Stimulated activated naive B cell treated with anti-CD40 and anti-IgM and Interleukin-4, amounts not matched to agents 10 μg/mL and 1 μg/mL and 100 μg/mL, for 72 hours (primary cell): ENCODE results near the gene TKT.

Source experiments
- ATAC-seq, 2 donors: fragments of 150-1000 bp; cut with Tn5 transposase; replicated peaks; 2 replicates each; pipeline ENCODE4 v1.10.0; 2021; ENCODE audit warnings: moderate library complexity in 1 of 2
- DNase-seq: peaks from one replicate; pipeline ENCODE4 v3.0.0; 2021
- H3K27ac Mint-ChIP-seq: one replicate; pipeline ENCODE4 v1.8.0; 2022; ENCODE audit warnings: mild to moderate bottlenecking, mixed read lengths
- H3K27me3 Mint-ChIP-seq, 2 donors: one replicate each; pipeline ENCODE4 v1.8.0; 2022; ENCODE audit warnings: mixed read lengths in 2 of 2
- H3K36me3 Mint-ChIP-seq, 2 donors: one replicate each; pipeline ENCODE4 v1.8.0; 2022; ENCODE audit warnings: mixed read lengths in 2 of 2, mild to moderate bottlenecking in 1 of 2
- H3K4me1 Mint-ChIP-seq, 2 donors: one replicate each; pipeline ENCODE4 v1.8.0; 2022; ENCODE audit warnings: mixed read lengths in 2 of 2, mild to moderate bottlenecking in 1 of 2
- H3K4me3 Mint-ChIP-seq, 2 donors: one replicate each; pipeline ENCODE4 v1.8.0; 2022; ENCODE audit warnings: mild to moderate bottlenecking in 2 of 2, mixed read lengths in 2 of 2, moderate library complexity in 1 of 2
- H3K9me3 Mint-ChIP-seq, 2 donors: one replicate each; pipeline ENCODE4 v1.8.0; 2022; ENCODE audit warnings: mixed read lengths in 2 of 2, mild to moderate bottlenecking in 1 of 2

TKT gene

DNA sequence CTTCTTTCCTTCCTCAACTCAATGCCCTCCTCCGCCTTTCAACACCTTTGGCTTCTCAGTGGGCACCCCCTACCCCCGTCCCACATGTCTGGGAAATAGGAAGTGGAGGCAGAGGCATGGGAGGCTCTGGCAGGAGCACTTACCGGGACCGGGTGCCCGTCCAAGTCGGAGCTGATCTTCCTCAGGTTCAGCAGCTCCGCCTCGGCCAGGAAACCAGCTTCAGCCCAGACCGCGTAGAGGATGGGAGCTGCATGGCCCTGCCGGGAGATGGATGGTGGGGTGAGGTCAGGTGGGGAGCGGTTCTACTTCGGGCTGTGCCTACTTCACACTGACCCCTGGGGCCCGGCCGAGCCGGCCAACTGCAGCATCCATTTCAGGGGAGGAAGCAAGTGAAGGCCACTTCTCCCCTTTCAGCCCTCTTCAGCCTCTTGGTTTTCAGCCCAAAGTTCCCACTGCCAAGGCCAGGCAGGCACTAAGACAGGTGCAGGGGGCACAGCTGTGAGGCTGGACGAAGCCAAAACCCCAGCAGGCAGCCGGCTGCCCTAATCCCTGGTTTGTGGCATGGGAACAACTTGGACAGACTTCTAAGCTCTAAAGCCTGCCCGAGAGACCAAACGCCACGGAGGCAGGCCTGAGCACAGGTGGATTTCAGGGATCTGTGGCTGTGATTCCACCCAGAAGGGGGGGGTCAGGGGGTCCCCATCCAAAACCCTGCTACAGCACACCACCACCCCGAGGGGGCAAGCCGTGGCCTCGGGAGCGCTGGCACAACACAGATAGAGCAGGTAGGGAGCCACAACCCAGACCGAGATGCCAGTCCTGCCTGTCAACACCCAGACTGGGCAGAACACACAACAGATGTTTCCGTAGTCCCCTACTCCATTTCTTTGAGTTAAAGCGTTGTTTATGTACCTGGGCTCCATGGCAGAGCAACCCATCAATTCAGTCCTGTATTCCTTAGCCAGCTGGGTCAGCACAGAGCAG lies 14.5 kb downstream of the TKT start:
- Mint-ChIP-seq H3K4me1 (peaks cover 11 to 29% of the 10 kb centered on the region in 2 donors), H3K9me3 (no peaks in the 10 kb centered on the region), H3K4me3 (no peak overlapping the region), H3K27me3 (no peaks in the 10 kb centered on the region), H3K36me3 (peaks cover 37 to 57% of the 10 kb centered on the region in 2 donors), H3K27ac (no peak overlapping the region)
- DNase-seq (no peak), ATAC-seq (no peak)

DNA sequence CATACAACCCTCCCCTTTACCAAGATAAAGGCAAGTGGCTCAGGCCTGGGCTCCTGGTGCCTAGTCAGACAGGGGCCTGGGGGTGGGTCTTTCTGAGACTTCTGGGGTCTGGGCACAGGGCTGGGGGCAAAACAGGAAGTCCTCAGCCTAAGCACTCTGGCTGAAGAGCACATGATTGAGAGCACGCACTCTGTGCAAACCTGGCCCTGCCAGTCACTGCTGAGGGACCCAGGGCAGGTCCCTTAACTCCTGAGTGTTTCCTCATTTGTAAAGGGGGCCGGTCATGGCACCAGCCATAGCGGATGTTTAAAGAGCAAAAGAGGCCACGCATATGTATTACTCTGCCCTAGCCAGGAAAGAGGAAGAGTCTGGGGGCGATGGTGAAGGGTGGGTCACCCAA lies 16.0 kb downstream of the TKT start:
- Mint-ChIP-seq H3K27me3 (no peaks in the 10 kb centered on the region), H3K36me3 (peaks cover 35 to 50% of the 10 kb centered on the region in 2 donors), H3K4me1 (peaks cover 9 to 25% of the 10 kb centered on the region in 2 donors), H3K9me3 (no peaks in the 10 kb centered on the region), H3K4me3 (no peak overlapping the region), H3K27ac (peak overlapping the region; percentile 51)
- DNase-seq (no peak), ATAC-seq (no peak)

DNA sequence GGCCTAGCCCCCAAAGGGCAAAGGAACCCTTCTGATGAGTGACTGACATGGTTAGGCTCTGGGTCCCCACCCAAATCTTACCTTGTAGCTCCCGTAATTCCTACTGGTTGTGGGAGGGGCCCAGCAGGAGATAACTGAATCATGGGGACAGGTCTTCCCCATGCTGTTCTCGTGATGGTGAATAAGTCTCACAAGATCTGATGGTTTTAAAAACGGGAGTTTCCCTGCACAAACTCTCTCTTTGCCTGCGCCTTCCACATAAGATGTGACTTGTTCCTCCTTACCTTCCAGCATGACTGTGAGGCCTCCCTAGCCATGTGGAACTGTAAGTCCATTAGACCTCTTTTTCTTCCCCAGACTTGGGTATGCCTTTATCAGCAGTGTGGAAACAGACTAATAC lies 16.9 kb downstream of the TKT start:
- Mint-ChIP-seq H3K4me1 (peaks cover 9 to 20% of the 10 kb centered on the region in 2 donors), H3K27me3 (no peaks in the 10 kb centered on the region), H3K9me3 (no peaks in the 10 kb centered on the region), H3K36me3 (peaks cover 40 to 54% of the 10 kb centered on the region in 2 donors), H3K27ac (peak overlapping the region; percentile 25), H3K4me3 (no peak overlapping the region)
- ATAC-seq = no peak
- DNase-seq = no peak

DNA sequence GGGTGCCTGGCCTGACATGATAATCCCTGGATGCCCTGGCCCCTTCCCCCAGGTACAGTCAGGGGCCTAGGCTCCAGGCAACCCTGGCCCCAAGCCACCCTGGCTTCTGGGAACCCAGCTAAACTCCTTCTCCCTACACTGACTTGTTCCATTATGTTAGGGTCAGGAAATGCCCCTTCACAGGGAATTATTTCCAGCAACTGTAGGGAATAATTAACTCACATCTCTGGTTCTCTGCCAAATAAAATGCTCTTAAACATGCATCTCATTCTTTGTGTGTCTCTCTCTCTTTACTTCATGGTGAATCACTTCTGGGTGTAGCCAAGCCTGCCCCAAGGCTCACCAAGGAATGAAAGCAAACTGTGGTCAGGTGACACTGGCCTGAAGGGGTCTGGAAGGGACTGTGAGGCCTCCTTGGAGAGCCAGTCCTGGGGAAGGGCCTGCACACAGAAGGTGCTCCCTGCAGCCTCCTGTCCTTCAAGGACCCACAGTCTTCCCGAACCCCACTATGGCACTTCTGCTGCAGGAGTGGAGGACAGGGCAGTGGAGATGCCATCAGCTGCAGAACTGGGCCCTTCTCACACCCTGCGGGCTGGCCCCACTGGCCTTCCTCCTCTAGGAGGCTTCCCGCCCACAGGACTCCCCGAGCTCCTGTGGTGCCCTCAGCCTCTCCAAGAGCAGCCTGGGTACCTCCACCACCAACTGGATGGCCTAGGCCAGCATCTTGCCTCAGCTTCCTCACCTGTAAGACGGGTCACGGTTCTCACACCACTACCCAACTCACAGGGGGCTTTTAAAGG lies 17.6 kb downstream of the TKT start:
- no peaks in the 10 kb centered on the region for H3K9me3 Mint-ChIP-seq
- no peaks in the 10 kb centered on the region for H3K27me3 Mint-ChIP-seq
- H3K4me3 Mint-ChIP-seq = no peak overlapping the region
- peaks cover 7 to 14% of the 10 kb centered on the region in 2 donors for H3K4me1 Mint-ChIP-seq
- no peak overlapping the region for H3K27ac Mint-ChIP-seq
- no peak for DNase-seq
- peaks cover 45 to 52% of the 10 kb centered on the region in 2 donors for H3K36me3 Mint-ChIP-seq
- no peak for ATAC-seq

DNA sequence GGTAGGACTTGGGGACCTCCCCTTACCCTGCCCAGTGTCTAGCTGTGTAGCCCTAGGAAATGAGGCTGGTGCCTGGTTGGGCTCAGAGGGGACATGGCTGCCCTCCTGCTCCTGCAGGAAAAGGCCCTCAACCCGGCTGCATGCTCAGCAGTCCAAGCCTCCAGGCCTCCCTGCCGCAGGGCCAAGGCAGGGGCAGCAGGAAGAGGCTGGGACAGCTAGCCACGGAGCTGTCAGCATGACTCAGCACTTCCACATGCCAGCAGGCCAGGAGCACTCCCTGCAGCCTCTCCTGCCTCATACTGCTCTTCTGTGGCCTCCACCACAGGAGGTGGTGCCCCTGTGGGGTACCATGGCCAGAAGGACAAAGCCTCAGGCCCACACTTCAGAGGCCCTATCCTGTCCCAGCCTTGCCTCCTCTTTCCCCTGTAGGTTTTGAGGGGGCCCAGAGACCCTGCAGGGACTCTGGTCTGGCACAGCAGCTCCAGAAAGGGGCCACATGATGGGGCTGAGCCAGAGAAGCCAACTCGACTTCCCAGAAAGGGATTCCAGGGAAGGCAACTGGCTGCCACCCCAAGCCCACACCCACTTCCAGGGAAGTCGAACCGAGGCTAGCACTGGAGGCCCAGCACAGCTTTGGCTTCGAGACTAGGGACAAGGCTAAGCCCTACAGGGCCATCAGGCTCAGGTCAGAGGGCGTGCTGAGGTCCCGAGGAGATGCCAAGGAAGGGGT lies 19.5 kb downstream of the TKT start:
- no peak for DNase-seq
- peaks cover 52 to 62% of the 10 kb centered on the region in 2 donors for H3K36me3 Mint-ChIP-seq
- H3K27ac Mint-ChIP-seq = peak overlapping the region; percentile 65
- no peak for ATAC-seq
- peaks cover 5 to 6% of the 10 kb centered on the region in 2 donors for H3K4me1 Mint-ChIP-seq
- H3K27me3 Mint-ChIP-seq = no peaks in the 10 kb centered on the region
- H3K4me3 Mint-ChIP-seq = no peak overlapping the region
- H3K9me3 Mint-ChIP-seq = no peaks in the 10 kb centered on the region

DNA sequence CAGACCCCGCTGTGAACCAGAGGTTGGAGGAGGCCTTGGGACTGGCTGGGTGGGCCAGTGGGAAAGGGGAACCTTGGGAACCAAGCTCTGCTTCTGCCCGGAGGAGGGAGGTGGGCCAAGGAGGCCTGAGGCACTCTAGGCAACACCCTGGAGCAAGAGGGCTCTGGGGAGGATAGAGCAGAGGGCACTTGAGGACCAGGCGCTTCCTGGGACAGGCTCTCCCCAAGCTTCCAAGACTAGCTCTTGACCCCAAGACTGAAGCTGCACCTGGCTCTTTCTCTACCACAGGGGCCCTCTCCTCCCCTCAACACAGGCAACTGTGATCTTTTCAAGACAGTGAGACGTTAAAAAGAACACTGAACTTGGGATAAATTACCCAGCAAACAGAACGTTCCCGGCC lies 20.3 kb downstream of the TKT start:
- Mint-ChIP-seq H3K36me3 (peaks cover 49 to 64% of the 10 kb centered on the region in 2 donors), H3K4me3 (no peak overlapping the region), H3K4me1 (peaks cover 5 to 6% of the 10 kb centered on the region in 2 donors), H3K27me3 (no peaks in the 10 kb centered on the region), H3K27ac (peak overlapping the region; percentile 44), H3K9me3 (no peaks in the 10 kb centered on the region)
- no peak for ATAC-seq
- DNase-seq = no peak

DNA sequence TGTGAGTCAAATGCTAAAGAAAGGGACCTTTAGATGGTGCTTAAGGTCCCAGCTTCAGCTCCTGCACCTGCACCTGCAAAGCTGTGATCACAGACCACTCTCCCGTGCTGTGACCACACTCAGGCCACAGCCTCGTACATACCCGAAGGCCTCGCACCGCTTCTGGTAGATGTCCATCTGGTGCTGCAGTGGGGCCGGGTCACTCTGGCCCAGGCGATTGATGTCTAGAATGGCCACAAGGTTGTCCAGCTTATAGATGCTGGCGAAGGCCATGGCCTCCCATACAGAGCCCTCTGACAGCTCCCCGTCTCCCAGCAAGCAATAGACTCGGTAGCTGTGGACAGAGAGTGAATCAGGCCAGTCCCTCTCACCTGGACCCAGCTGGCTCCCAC lies 21.0 kb downstream of the TKT start:
- Mint-ChIP-seq H3K36me3 (peaks cover 47 to 67% of the 10 kb centered on the region in 2 donors), H3K27me3 (no peaks in the 10 kb centered on the region), H3K4me1 (peaks cover 5 to 6% of the 10 kb centered on the region in 2 donors), H3K9me3 (no peaks in the 10 kb centered on the region), H3K4me3 (no peak overlapping the region), H3K27ac (no peak overlapping the region)
- ATAC-seq (no peak), DNase-seq (no peak)

DNA sequence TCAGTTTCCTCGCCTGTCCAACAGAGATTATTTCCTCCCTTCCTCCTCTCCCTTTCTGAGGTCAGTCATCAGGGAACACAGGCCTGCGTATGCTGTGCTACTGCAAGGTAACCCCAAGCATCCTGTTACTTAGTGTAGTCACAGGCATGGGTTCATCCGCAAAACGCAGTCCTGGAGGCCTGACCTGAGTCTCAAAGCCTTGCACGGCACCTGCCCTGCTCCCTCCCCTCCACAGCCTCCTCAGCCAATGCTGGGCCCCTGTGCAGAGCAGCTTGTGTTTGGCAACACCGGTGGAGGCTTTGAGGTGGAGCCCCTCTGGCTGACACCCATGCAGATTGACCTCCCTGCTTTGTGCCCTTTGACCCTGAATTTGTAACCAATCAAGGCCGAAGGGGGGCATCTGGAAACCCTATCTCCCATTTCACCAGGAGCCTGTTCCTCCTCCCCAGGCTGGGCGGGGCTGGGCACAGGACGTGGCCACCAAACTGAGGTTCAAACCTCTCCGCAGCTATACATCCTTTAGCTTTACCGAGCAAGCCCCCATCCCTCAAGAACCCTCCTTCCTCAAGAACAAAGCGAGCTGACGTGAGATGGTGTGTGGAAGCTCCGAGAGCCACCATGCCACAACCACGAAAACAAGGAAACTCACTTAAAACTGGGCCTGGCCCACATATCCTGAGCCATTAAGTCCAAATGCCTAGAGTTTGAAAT lies 21.5 kb downstream of the TKT start:
- ATAC-seq = no peak

DNA sequence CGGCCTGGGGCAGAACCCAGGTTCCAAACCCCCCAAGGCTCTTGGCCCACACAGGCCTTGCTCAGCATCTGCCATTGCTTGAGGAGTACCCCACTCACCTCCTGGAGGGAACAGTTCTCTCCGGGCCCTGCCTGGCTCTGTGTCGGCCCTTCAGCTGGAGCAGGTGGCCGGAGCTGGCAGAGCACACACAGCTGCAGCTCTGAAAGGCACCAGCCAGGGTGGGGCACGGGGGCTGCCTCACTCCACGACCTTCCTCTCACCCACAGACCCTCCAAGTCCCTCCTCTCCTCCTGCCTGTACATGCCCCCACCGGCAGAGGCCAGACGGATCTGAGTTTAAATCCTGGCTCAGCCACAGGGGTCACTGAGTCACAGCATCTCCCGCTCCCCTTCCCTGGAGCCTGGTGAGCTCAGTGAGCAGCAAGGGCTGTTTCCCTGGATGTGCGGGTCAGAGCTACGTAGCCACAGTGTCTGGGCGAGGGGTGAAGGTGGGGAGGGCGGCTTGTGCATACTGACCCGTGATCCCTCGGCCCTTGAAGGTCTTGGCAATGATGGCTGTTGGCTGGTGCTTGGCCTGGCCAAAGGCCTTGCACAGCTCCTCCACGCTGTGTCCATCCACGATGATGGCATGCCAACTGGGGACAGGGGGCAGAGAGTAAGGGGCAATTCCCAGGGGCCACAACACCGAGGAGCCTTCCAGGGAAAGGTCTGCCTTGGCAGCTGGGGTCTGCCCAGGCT lies 23.0 kb downstream of the TKT start:
- no peaks in the 10 kb centered on the region for H3K9me3 Mint-ChIP-seq
- DNase-seq (no peak), ATAC-seq (no peak)
- no peak overlapping the region for H3K4me3 Mint-ChIP-seq
- H3K27me3 Mint-ChIP-seq = no peaks in the 10 kb centered on the region
- H3K4me1 Mint-ChIP-seq = peaks cover 3 to 6% of the 10 kb centered on the region in 2 donors
- H3K27ac Mint-ChIP-seq = peak overlapping the region; percentile 76
- peaks cover 47 to 64% of the 10 kb centered on the region in 2 donors for H3K36me3 Mint-ChIP-seq

More for the DNA sequence above, 21.5 kb downstream of the TKT start:
- Mint-ChIP-seq H3K27me3 (no peaks in the 10 kb centered on the region), H3K4me1 (peaks cover 5 to 6% of the 10 kb centered on the region in 2 donors), H3K36me3 (peaks cover 47 to 67% of the 10 kb centered on the region in 2 donors), H3K4me3 (no peak overlapping the region), H3K27ac (no peak overlapping the region), H3K9me3 (no peaks in the 10 kb centered on the region)
- DNase-seq = no peak

DNA sequence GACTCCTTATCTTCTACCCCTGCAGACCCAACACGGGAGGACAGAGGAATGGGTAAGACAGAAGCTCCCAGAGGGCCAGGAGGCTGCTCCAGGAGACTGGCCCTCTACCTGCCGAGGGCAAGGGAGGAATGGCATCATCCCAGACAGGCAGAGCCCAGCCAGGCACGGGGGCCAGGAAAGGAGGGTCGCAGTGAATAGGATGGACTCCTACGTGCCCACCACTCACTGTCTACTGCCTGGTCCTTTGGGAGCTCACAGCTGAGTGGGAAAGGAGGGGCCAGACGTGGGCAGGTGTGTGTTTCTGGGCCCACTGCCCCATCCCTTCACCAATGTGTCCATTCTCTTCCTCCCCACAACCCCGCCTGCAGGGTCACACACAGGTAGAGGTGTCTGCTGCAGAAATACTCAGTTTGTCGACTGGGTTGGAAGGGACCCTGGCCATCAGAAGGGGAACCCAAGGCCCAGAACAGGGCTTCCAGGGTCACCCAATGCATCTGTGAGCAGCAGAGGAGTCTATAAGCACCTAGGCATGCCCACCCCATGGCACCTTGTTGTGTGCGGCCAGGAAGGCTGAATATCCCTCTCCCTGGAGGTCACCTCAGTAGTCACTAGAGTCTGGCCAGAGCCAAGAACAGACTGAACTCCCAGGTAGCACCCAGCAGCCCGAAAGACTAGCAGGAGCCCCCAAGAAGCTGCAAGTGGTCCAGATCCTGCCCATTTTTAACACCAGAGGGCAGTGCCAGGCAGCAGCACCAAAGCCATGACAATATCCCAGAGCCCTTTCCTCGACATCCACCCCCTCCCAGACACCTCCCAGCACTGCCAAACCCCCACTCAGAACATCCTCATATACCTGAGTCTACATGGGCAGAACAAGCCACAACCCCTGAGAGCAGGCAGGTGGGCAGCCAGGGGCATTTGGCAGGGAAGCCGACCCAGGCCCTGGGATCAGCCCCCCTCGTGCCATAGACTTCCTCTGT lies 24.0 kb downstream of the TKT start:
- H3K9me3 Mint-ChIP-seq = no peaks in the 10 kb centered on the region
- H3K4me3 Mint-ChIP-seq = no peak overlapping the region
- H3K27ac Mint-ChIP-seq = peak overlapping the region; percentile 47
- DNase-seq (no peak), ATAC-seq (no peak)
- H3K4me1 Mint-ChIP-seq = peaks cover 3 to 5% of the 10 kb centered on the region in 2 donors
- H3K36me3 Mint-ChIP-seq = peaks cover 56 to 69% of the 10 kb centered on the region in 2 donors
- H3K27me3 Mint-ChIP-seq = no peaks in the 10 kb centered on the region

DNA sequence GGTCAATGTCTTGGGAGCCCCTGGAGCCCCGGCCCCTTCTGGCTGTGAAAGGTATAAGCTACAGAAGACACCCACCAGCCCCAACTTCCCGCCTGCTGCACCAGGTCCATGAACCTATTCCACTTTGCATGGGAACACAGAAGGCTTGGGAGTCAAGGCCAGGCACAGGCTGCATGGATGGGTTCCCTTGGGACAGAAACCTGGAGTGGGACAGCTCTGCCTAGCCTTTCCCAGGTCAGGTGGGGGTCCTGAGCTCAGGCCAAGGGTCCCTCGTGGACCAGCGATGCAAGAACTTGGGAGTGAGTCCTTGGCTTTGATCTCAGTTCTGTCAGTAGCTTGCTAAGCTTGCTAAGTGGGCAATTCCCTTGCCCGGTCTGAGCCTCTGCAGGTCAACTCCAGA lies 25.0 kb downstream of the TKT start:
- Mint-ChIP-seq H3K36me3 (peaks cover 57 to 73% of the 10 kb centered on the region in 2 donors), H3K4me3 (no peak overlapping the region)
- DNase-seq = no peak

DNA sequence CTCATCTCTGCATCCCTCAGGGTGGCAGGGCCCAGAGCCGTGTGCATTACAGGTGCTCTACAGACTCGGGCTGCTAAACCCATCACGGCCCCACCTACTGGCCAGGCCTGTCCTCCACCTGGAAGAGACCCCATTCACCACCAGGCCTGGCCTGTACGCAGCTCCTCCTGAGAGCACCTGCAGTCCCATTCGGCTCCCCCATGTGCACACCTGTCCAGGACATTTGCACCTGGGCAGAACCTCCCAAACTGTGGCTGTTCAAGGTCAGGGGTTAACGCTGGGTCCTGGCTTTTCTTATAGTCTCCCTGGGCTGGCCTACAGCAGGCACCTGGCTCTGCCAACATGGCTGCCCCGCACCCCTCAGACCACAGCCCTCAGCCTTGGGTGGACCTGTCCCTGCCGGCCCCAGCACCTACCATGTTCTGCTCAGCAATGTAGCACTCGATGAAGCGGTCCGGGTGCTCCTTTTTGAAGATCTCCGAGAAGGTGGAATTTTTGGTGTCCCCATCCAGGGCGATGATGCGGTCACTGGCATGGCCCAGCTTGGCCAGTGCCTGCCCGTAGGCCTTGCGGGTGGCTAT lies 25.7 kb downstream of the TKT start:
- Mint-ChIP-seq H3K4me3 (no peak overlapping the region), H3K27ac (no peak overlapping the region), H3K9me3 (no peaks in the 10 kb centered on the region), H3K36me3 (peaks cover 59 to 76% of the 10 kb centered on the region in 2 donors), H3K4me1 (no peaks in the 10 kb centered on the region), H3K27me3 (no peaks in the 10 kb centered on the region)
- ATAC-seq (peak in 1 of 2 donors; percentile 29), DNase-seq (no peak)

More for the DNA sequence above, 25.0 kb downstream of the TKT start:
- no peak for ATAC-seq
- H3K4me1 Mint-ChIP-seq = no peaks in the 10 kb centered on the region
- H3K9me3 Mint-ChIP-seq = no peaks in the 10 kb centered on the region
- H3K27ac Mint-ChIP-seq = no peak overlapping the region
- no peaks in the 10 kb centered on the region for H3K27me3 Mint-ChIP-seq
